Fibroblast of lung (primary cell): Measurements from ENCODE around the gene NEDD4L.

ENCODE experiments used
- CTCF ChIP-seq, 2 donors: IDR thresholded peaks in 1 of 2; conservative IDR thresholded peaks in 1 of 2; 1 replicate in 1 of 2; 2 replicates in 1 of 2; pipeline ENCODE4 v1.5.1; 2011 to 2012; ENCODE audit warnings: low read length in 2 of 2, control low read depth in 1 of 2, inconsistent platforms in 1 of 2, low read depth in 1 of 2, mild to moderate bottlenecking in 1 of 2
- EZH2 ChIP-seq: IDR thresholded peaks from 2 replicates; pipeline ENCODE4 v1.5.1; 2012; ENCODE audit warnings: low read length, control low read depth, mild to moderate bottlenecking; ENCODE audit errors: missing control alignments

- TF ChIP-seq CTCF (conservative IDR thresholded peaks at IDR 0.05 in 1 of 2, IDR thresholded peaks at IDR 0.05 in 1 of 2; ENCODE audit: low read depth in 1 of 2, low read length in 2 of 2) (no peak), EZH2 (no peak)
Observed at GRCh38 chr18:58095655-58096054, 51.6 kb downstream of the NEDD4L start.
